ENCODE data around the gene SGSM1.

The SGSM1 gene

GRCh38 chr22:24775769-24776492 is 30.1 kb upstream of the SGSM1 start:
- no peaks in the 10 kb centered on the region for H3K9me3 Mint-ChIP-seq
- H3K4me1 Mint-ChIP-seq (ENCODE audit: low read depth in 2 of 2) = peaks cover 0 to 2% of the 10 kb centered on the region in 2 donors
- H3K27ac Mint-ChIP-seq = no peak overlapping the region
- ATAC-seq (replicated peaks) (no peak), DNase-seq (no peak)
- no peaks in the 10 kb centered on the region for H3K36me3 Mint-ChIP-seq (ENCODE audit: insufficient read depth)
- peaks cover 12 to 62% of the 10 kb centered on the region in 2 donors for H3K27me3 Mint-ChIP-seq
- H3K4me3 Mint-ChIP-seq = no peak overlapping the region

- H3K27ac Mint-ChIP-seq = no peak overlapping the region
- no peaks in the 10 kb centered on the region for H3K9me3 Mint-ChIP-seq
- H3K27me3 Mint-ChIP-seq = peaks cover 12 to 62% of the 10 kb centered on the region in 2 donors
- H3K4me3 Mint-ChIP-seq = no peak overlapping the region
- no peaks in the 10 kb centered on the region for H3K36me3 Mint-ChIP-seq (ENCODE audit: insufficient read depth)
- H3K4me1 Mint-ChIP-seq (ENCODE audit: low read depth in 2 of 2) = peaks cover 0 to 2% of the 10 kb centered on the region in 2 donors
- DNase-seq = no peak
- no peak for ATAC-seq (replicated peaks)
Measured at GRCh38 chr22:24776525-24776924, 29.5 kb upstream of the SGSM1 start.

GRCh38 chr22:24789516-24789915 is 16.5 kb upstream of the SGSM1 start:
- ATAC-seq (replicated peaks) = no peak
- H3K4me1 Mint-ChIP-seq (ENCODE audit: low read depth in 2 of 2) = no peaks in the 10 kb centered on the region
- no peak overlapping the region for H3K4me3 Mint-ChIP-seq
- DNase-seq = no peak
- no peak overlapping the region for H3K27ac Mint-ChIP-seq
- H3K27me3 Mint-ChIP-seq = peaks cover 14 to 29% of the 10 kb centered on the region in 2 donors
- H3K36me3 Mint-ChIP-seq (ENCODE audit: insufficient read depth) = peaks cover 3% of the 10 kb centered on the region
- no peaks in the 10 kb centered on the region for H3K9me3 Mint-ChIP-seq

- no peaks in the 10 kb centered on the region for H3K9me3 Mint-ChIP-seq
- no peak for ATAC-seq (replicated peaks)
- H3K4me1 Mint-ChIP-seq (ENCODE audit: low read depth in 2 of 2) = no peaks in the 10 kb centered on the region
- peaks cover 6 to 18% of the 10 kb centered on the region in 2 donors for H3K27me3 Mint-ChIP-seq
- peaks cover 3% of the 10 kb centered on the region for H3K36me3 Mint-ChIP-seq (ENCODE audit: insufficient read depth)
- DNase-seq = no peak
- no peak overlapping the region for H3K27ac Mint-ChIP-seq
- no peak overlapping the region for H3K4me3 Mint-ChIP-seq
Measured at GRCh38 chr22:24791362-24791761, 14.6 kb upstream of the SGSM1 start.

GRCh38 chr22:24796056-24796455 is 10.0 kb upstream of the SGSM1 start:
- Mint-ChIP-seq H3K27me3 (no peaks in the 10 kb centered on the region), H3K36me3 (ENCODE audit: insufficient read depth) (peaks cover 7% of the 10 kb centered on the region), H3K4me3 (no peak overlapping the region), H3K27ac (no peak overlapping the region), H3K4me1 (ENCODE audit: low read depth in 2 of 2) (no peaks in the 10 kb centered on the region), H3K9me3 (no peaks in the 10 kb centered on the region)
- no peak for ATAC-seq (replicated peaks)
- no peak for DNase-seq

GRCh38 chr22:24796860-24797259 is 9.2 kb upstream of the SGSM1 start:
- H3K27ac Mint-ChIP-seq = no peak overlapping the region
- H3K4me1 Mint-ChIP-seq (ENCODE audit: low read depth in 2 of 2) = no peaks in the 10 kb centered on the region
- no peak for ATAC-seq (replicated peaks)

GRCh38 chr22:24801901-24802465 is 4.0 kb upstream of the SGSM1 start:
- Mint-ChIP-seq H3K36me3 (ENCODE audit: insufficient read depth) (peaks cover 7% of the 10 kb centered on the region), H3K27me3 (no peaks in the 10 kb centered on the region), H3K4me1 (ENCODE audit: low read depth in 2 of 2) (peaks cover 5 to 9% of the 10 kb centered on the region in 2 donors), H3K27ac (peak overlapping the region in 1 of 2 donors; percentile 57), H3K4me3 (no peak overlapping the region), H3K9me3 (no peaks in the 10 kb centered on the region)
- ATAC-seq (replicated peaks) = no peak
- no peak for DNase-seq

More at GRCh38 chr22:24796860-24797259, 9.2 kb upstream of the SGSM1 start:
- no peaks in the 10 kb centered on the region for H3K9me3 Mint-ChIP-seq
- DNase-seq = no peak
- peaks cover 7% of the 10 kb centered on the region for H3K36me3 Mint-ChIP-seq (ENCODE audit: insufficient read depth)
- H3K27me3 Mint-ChIP-seq = no peaks in the 10 kb centered on the region
- H3K4me3 Mint-ChIP-seq = no peak overlapping the region

- H3K36me3 Mint-ChIP-seq (ENCODE audit: insufficient read depth) = peaks cover 3% of the 10 kb centered on the region
- DNase-seq (peak; percentile 53 to 61 (median 60)), ATAC-seq (replicated peaks) (no peak)
- H3K9me3 Mint-ChIP-seq = no peaks in the 10 kb centered on the region
- no peak overlapping the region for H3K27ac Mint-ChIP-seq
- peaks cover 9 to 14% of the 10 kb centered on the region in 2 donors for H3K4me1 Mint-ChIP-seq (ENCODE audit: low read depth in 2 of 2)
- no peak overlapping the region for H3K4me3 Mint-ChIP-seq
- H3K27me3 Mint-ChIP-seq = no peaks in the 10 kb centered on the region
Measured at GRCh38 chr22:24803064-24803542, 2.9 kb upstream of the SGSM1 start.

GRCh38 chr22:24806663-24807001 is 621 bp downstream of the SGSM1 start:
- H3K27me3 Mint-ChIP-seq = no peaks in the 10 kb centered on the region
- no peaks in the 10 kb centered on the region for H3K9me3 Mint-ChIP-seq
- no peak for ATAC-seq (replicated peaks)
- peak overlapping the region; percentile 59 to 72 for H3K4me3 Mint-ChIP-seq
- H3K4me1 Mint-ChIP-seq (ENCODE audit: low read depth in 2 of 2) = peaks cover 14 to 15% of the 10 kb centered on the region in 2 donors
- no peak for DNase-seq
- H3K36me3 Mint-ChIP-seq (ENCODE audit: insufficient read depth) = peaks cover 3% of the 10 kb centered on the region
- H3K27ac Mint-ChIP-seq = no peak overlapping the region

GRCh38 chr22:24807284-24807950 is 1.4 kb downstream of the SGSM1 start:
- DNase-seq (no peak), ATAC-seq (replicated peaks) (no peak)
- Mint-ChIP-seq H3K4me1 (ENCODE audit: low read depth in 2 of 2) (peaks cover 14 to 15% of the 10 kb centered on the region in 2 donors), H3K27ac (no peak overlapping the region), H3K9me3 (no peaks in the 10 kb centered on the region), H3K36me3 (ENCODE audit: insufficient read depth) (peaks cover 3% of the 10 kb centered on the region), H3K4me3 (peak overlapping the region; percentile 2 to 21), H3K27me3 (no peaks in the 10 kb centered on the region)

- peak overlapping the region in 1 of 2 donors; percentile 9 for H3K27ac Mint-ChIP-seq
Measured at GRCh38 chr22:24809331-24809730, 3.3 kb downstream of the SGSM1 start.

GRCh38 chr22:24810043-24810749 is 4.2 kb downstream of the SGSM1 start:
- Mint-ChIP-seq H3K27me3 (no peaks in the 10 kb centered on the region), H3K36me3 (ENCODE audit: insufficient read depth) (peaks cover 5% of the 10 kb centered on the region), H3K9me3 (peaks cover 3 to 4% of the 10 kb centered on the region in 2 donors), H3K4me3 (no peak overlapping the region), H3K27ac (peak overlapping the region in 1 of 2 donors; percentile 2), H3K4me1 (ENCODE audit: low read depth in 2 of 2) (peaks cover 4 to 14% of the 10 kb centered on the region in 2 donors)
- DNase-seq (no peak), ATAC-seq (replicated peaks) (no peak)

More at GRCh38 chr22:24809331-24809730, 3.3 kb downstream of the SGSM1 start:
- H3K4me3 Mint-ChIP-seq = no peak overlapping the region
- H3K4me1 Mint-ChIP-seq (ENCODE audit: low read depth in 2 of 2) = peaks cover 10 to 14% of the 10 kb centered on the region in 2 donors
- peaks cover 3% of the 10 kb centered on the region for H3K36me3 Mint-ChIP-seq (ENCODE audit: insufficient read depth)
- H3K9me3 Mint-ChIP-seq = no peaks in the 10 kb centered on the region
- DNase-seq = no peak
- H3K27me3 Mint-ChIP-seq = no peaks in the 10 kb centered on the region
- ATAC-seq (replicated peaks) = no peak
